ENCODE data around the gene HAGHL.

The HAGHL gene

GRCh38 chr16:733382-734207, 6.7 kb downstream of the HAGHL start:
- Histone ChIP-seq H3K27me3 (ENCODE audit: insufficient read depth, low read depth, severe bottlenecking) (no peaks in the 10 kb centered on the region), H3K27ac (no peak overlapping the region), H3K36me3 (peaks cover 48% of the 10 kb centered on the region), H3K4me3 (ENCODE audit: low read depth, low read length) (no peak overlapping the region), H3K9me3 (ENCODE audit: severe bottlenecking) (no peaks in the 10 kb centered on the region)
- DNase-seq = peak; percentile 64
- peak; percentile 86 for TF ChIP-seq CTCF (IDR thresholded peaks at IDR 0.05; ENCODE audit: low read depth, low read length)

GRCh38 chr16:734208-734980, 7.5 kb downstream of the HAGHL start:
- no peaks in the 10 kb centered on the region for H3K9me3 ChIP-seq (ENCODE audit: severe bottlenecking)
- no peak overlapping the region for H3K4me3 ChIP-seq (ENCODE audit: low read depth, low read length)
- DNase-seq = no peak
- no peaks in the 10 kb centered on the region for H3K27me3 ChIP-seq (ENCODE audit: insufficient read depth, low read depth, severe bottlenecking)
- H3K27ac ChIP-seq = no peak overlapping the region
- no peak for TF ChIP-seq CTCF (IDR thresholded peaks at IDR 0.05; ENCODE audit: low read depth, low read length)
- H3K36me3 ChIP-seq = peaks cover 53% of the 10 kb centered on the region

- TF ChIP-seq CTCF (IDR thresholded peaks at IDR 0.05; ENCODE audit: low read depth, low read length) = no peak
- H3K4me3 ChIP-seq (ENCODE audit: low read depth, low read length) = no peak overlapping the region
- no peak overlapping the region for H3K27ac ChIP-seq
- no peak for DNase-seq
- peaks cover 53% of the 10 kb centered on the region for H3K36me3 ChIP-seq
- no peaks in the 10 kb centered on the region for H3K27me3 ChIP-seq (ENCODE audit: insufficient read depth, low read depth, severe bottlenecking)
- H3K9me3 ChIP-seq (ENCODE audit: severe bottlenecking) = no peaks in the 10 kb centered on the region
Observed at GRCh38 chr16:734981-735881, 8.3 kb downstream of the HAGHL start.

GRCh38 chr16:735982-736453, 9.1 kb downstream of the HAGHL start:
- H3K9me3 ChIP-seq (ENCODE audit: severe bottlenecking) = no peaks in the 10 kb centered on the region
- no peak for DNase-seq
- no peak overlapping the region for H3K27ac ChIP-seq
- H3K4me3 ChIP-seq (ENCODE audit: low read depth, low read length) = no peak overlapping the region
- no peaks in the 10 kb centered on the region for H3K27me3 ChIP-seq (ENCODE audit: insufficient read depth, low read depth, severe bottlenecking)
- no peak for TF ChIP-seq CTCF (IDR thresholded peaks at IDR 0.05; ENCODE audit: low read depth, low read length)
- peaks cover 50% of the 10 kb centered on the region for H3K36me3 ChIP-seq

- TF ChIP-seq CTCF (IDR thresholded peaks at IDR 0.05; ENCODE audit: low read depth, low read length) = no peak
- no peak for DNase-seq
- peaks cover 48% of the 10 kb centered on the region for H3K36me3 ChIP-seq
- no peaks in the 10 kb centered on the region for H3K27me3 ChIP-seq (ENCODE audit: insufficient read depth, low read depth, severe bottlenecking)
- H3K9me3 ChIP-seq (ENCODE audit: severe bottlenecking) = no peaks in the 10 kb centered on the region
- H3K27ac ChIP-seq = no peak overlapping the region
- H3K4me3 ChIP-seq (ENCODE audit: low read depth, low read length) = no peak overlapping the region
Observed at GRCh38 chr16:736936-737481, 10.1 kb downstream of the HAGHL start.
